Skeletal muscle satellite cell (primary cell): ENCODE data around the gene TMF1.

Source experiments
- H3K27me3 ChIP-seq: 2 replicates; pipeline ENCODE4 v1.7.0; 2013; ENCODE audit warnings: low read length; ENCODE audit not compliant: control insufficient read depth, insufficient read depth
- H3K36me3 ChIP-seq: 2 replicates; pipeline ENCODE4 v1.7.0; 2013; ENCODE audit warnings: mild to moderate bottlenecking, control low read depth, low read length; ENCODE audit not compliant: insufficient read depth
- H3K4me1 ChIP-seq: 2 replicates; pipeline ENCODE4 v1.7.0; 2013; ENCODE audit warnings: low read length; ENCODE audit not compliant: control insufficient read depth, insufficient read depth
- H3K4me2 ChIP-seq: 2 replicates; pipeline ENCODE4 v1.7.0; 2013; ENCODE audit warnings: mild to moderate bottlenecking, low read length
- H3K4me3 ChIP-seq: 2 replicates; pipeline ENCODE4 v1.7.0; 2013; ENCODE audit warnings: low read length
- H3K9ac ChIP-seq: 2 replicates; pipeline ENCODE4 v1.7.0; 2013; ENCODE audit warnings: mild to moderate bottlenecking, low read depth, low read length, moderate library complexity
- H3K9me3 ChIP-seq: replicated peaks from 2 replicates; pipeline ENCODE4 v1.7.0; 2013; ENCODE audit warnings: mild to moderate bottlenecking, control low read depth, low read length
- small RNA-seq: library from RNA; depleted of rRNA; stranded (forward); fragments of <200 nt; gene quantifications from one replicate; pipeline ENCODE3, GENCODE V24; 2012

TMF1 gene

DNA sequence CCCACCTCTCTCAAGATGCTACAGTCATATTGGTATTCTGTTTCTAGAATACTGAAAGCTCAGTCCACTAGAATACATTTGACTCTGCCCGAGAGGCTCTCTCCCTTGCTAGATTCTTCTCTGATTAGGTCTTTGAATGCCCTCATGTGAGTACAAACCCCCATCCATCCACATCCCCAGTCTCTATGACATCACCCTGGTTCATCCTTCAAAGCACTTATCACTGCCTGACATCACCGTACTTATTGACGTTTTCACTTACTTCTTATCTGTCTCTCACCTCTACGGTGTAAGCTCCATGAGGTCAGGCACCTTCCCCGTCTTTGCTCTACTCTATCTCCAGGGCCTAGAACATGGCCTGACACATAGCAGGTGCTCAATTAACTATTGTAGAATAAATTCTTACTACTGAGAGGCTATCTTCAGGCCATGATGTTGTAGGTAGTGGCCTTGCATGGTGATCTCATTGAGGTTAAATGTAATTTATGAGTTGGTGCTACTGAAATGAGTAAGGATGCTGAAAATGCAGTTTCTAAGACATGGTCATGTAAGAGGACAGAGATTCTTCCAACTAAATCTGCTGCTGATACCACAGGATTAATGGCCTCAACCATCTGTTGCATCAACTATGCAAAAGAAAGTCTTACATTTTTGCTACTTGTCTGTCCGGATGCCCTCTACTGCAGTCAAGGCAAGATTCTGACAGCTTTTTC lies 65.5 kb downstream of the TMF1 start:
- H3K9me3 ChIP-seq, result no peaks in the 10 kb centered on the region
- peaks cover 74% of the 10 kb centered on the region for H3K36me3 ChIP-seq
- H3K9ac ChIP-seq, result no peak overlapping the region
- H3K4me2 ChIP-seq, result no peak overlapping the region
- H3K4me3 ChIP-seq, result no peak overlapping the region
- H3K4me1 ChIP-seq, result no peaks in the 10 kb centered on the region
- H3K27me3 ChIP-seq, result no peaks in the 10 kb centered on the region

GRCh38 chr3:68985146-68985790 lies 66.9 kb downstream of the TMF1 start:
- no peaks in the 10 kb centered on the region for H3K9me3 ChIP-seq
- H3K4me2 ChIP-seq, result no peak overlapping the region
- no peaks in the 10 kb centered on the region for H3K4me1 ChIP-seq
- no peak overlapping the region for H3K9ac ChIP-seq
- peaks cover 79% of the 10 kb centered on the region for H3K36me3 ChIP-seq
- no peaks in the 10 kb centered on the region for H3K27me3 ChIP-seq
- no peak overlapping the region for H3K4me3 ChIP-seq

- Histone ChIP-seq H3K9ac (no peak overlapping the region), H3K9me3 (no peaks in the 10 kb centered on the region), H3K4me3 (no peak overlapping the region), H3K4me1 (no peaks in the 10 kb centered on the region), H3K27me3 (no peaks in the 10 kb centered on the region), H3K36me3 (peaks cover 89% of the 10 kb centered on the region), H3K4me2 (no peak overlapping the region)
These were observed 68.1 kb downstream of the TMF1 start for GRCh38 chr3:68984011-68984530.

DNA sequence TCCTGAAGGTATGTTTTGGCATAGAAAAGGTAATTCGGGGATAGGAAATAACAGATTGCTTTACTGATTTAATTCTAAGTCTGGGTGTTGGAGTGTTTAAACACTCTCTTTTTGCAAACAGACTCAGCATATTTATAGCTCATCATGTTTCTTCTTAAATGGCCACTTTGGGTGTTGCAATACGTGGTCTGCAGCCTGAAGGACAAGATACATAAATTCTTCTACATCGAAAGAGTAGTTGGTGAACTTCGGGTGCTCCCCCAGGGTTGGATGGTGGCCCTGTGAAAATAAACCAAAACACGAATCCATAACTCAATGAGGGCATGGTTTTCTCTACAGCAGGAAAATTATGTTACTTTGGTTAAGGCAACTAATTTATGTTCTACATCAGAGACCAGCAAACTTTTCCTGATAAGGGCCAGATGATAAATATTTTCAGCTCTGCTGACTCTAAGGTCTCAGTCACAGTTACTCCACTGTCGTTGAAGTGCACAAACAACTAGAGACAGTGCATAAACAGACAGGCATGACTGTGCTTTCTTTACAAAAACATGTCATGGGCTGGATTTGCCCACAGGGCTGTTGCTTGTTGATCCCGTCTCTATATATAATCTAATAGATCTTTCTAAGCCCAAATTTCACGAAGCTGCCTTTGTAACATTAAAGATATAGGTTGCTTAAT lies 74.5 kb downstream of the TMF1 start:
- Histone ChIP-seq H3K4me1 (no peaks in the 10 kb centered on the region), H3K36me3 (peaks cover 57% of the 10 kb centered on the region), H3K4me3 (no peak overlapping the region), H3K27me3 (no peaks in the 10 kb centered on the region), H3K9ac (no peak overlapping the region), H3K4me2 (no peak overlapping the region), H3K9me3 (no peaks in the 10 kb centered on the region)

- no peak overlapping the region for H3K9ac ChIP-seq
- H3K27me3 ChIP-seq, result peaks cover 13% of the 10 kb centered on the region
- no peak overlapping the region for H3K4me2 ChIP-seq
- no peak overlapping the region for H3K4me3 ChIP-seq
- no peaks in the 10 kb centered on the region for H3K4me1 ChIP-seq
- no peaks in the 10 kb centered on the region for H3K9me3 ChIP-seq
- peaks cover 33% of the 10 kb centered on the region for H3K36me3 ChIP-seq
These were observed 77.4 kb downstream of the TMF1 start for GRCh38 chr3:68974711-68975110.

DNA sequence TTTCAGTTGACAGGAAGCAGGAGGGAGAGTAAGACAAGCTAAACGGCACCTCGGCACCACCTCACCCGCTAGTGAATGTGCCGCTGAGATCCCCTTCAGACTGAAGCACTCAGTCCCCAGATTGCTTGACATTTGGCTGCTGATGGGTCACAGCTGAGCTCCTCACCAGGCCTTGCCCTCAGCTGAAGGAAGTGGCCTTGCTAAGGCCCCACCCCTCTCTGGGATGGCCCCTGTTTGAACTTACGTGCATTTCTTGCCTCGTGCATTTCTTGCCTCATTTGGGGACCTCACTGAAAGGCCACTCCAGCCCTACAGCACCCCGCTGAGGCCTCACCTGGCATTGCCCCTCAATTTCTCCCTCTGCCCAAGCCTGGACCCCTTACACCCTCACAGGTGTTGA lies 78.5 kb downstream of the TMF1 start:
- Histone ChIP-seq H3K4me2 (no peak overlapping the region), H3K27me3 (peaks cover 23% of the 10 kb centered on the region), H3K9me3 (no peaks in the 10 kb centered on the region), H3K36me3 (peaks cover 23% of the 10 kb centered on the region), H3K9ac (no peak overlapping the region), H3K4me1 (no peaks in the 10 kb centered on the region), H3K4me3 (no peak overlapping the region)

GRCh38 chr3:68972358-68972979 lies 79.7 kb downstream of the TMF1 start:
- H3K9ac ChIP-seq, result no peak overlapping the region
- no peak overlapping the region for H3K4me2 ChIP-seq
- H3K4me3 ChIP-seq, result no peak overlapping the region
- peaks cover 32% of the 10 kb centered on the region for H3K27me3 ChIP-seq
- no peaks in the 10 kb centered on the region for H3K4me1 ChIP-seq
- H3K36me3 ChIP-seq, result peaks cover 11% of the 10 kb centered on the region
- H3K9me3 ChIP-seq, result no peaks in the 10 kb centered on the region

Small RNA genes within 50 kb of the gene (small RNA-seq; reads per million reads assigned to genes)
- gene MIR3136, result 0.28 reads per million
